HG03175 (cell line): ENCODE data around the gene DHRS11.

Experiments used
- ATAC-seq: cut with Tn5 transposase; IDR thresholded peaks from one replicate; pipeline ENCODE4 v1.9.1; 2021; ENCODE audit warnings: mild to moderate bottlenecking, moderate library complexity; ENCODE audit not compliant: unreplicated experiment

DHRS11 gene

DNA sequence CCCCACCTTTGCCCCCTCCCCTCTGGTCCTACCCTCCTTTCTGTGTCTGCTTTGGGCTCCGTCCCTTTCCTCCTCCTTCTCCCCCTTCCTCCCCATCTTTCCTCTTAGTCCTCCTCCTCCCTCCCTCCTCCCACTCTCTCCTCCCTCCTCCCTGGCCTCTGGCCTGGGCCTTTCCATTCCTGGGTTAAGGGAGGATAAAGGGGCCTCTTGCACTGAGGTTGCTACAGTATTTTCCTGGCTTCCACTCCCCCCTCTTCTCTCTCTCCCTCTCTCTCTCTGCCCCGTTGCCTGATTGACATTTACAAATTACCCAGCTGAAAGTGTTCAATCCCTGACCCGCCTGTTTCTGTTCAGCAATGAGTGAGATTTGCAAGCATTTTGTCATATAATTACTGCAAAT lies 53.7 kb downstream of the DHRS11 start:
- ATAC-seq: no peak

DNA sequence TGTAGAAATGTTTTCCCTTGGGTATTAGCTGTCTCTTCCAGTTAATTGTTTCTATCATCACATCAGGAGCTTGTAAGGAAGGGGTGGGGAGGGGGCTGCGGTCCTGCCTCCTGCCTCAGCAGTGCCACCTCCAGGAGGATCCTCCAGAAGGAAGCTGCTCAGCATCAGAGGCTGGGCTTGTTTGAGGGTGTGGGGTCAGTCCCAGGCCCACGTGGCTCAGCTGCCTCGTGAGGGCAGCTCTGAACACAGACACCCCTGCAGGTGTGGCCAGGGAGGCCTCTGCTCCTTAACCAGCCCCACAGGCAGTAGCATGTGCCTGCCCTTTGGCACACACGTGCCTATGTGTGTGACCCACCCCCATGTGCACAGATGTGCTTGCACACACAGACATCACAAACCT lies 56.0 kb downstream of the DHRS11 start:
- no peak for ATAC-seq

DNA sequence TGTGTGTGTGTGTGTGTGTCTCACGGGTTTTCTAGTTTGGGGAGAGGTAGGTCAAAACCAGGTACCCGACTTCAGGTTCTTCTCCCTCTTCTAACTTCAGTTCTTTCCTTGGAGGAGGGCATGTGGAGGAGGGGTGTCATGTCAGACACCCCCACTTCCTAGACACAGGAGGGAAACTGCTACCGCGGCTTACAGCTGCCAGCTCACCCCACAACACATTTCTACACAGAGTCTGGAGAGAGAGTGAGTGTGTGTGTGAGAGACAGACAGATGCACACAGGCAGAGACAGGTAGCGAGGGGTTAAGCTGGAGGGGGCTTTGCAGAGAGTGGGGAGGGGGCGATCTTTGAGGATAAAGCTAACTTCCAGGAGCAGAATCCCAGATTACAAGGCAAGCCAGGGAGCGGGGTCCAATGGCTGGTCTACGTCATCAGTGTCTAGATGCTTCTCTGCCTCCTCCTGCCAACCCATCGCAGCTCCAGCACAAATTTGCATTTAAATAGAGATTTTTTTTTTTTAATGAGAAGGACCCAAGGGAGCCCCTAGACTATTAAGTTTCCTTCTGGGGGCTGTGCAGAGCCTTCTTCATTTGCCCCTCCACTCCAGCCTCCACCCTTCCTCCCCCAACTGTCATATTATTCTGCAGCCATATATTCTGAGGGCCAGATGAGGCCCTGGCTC lies 58.6 kb downstream of the DHRS11 start:
- ATAC-seq: no peak
